Spleen (tissue), 7 donors: ENCODE measurements around the gene PTPN14.

ENCODE experiments used
- CTCF ChIP-seq, 11 experiments: fragments of 200-600 bp in 7 of 11; fragments of 450-650 bp in 4 of 11; sonication (generic) in 4 of 11; IDR thresholded peaks in 8 of 11; conservative IDR thresholded peaks in 3 of 11; 1 replicate in 7 of 11; 2 replicates in 4 of 11; pipeline versions ENCODE4 v1.4.0 to v1.8.0; 2016 to 2021; ENCODE audit warnings: antibody characterized with exemption in 11 of 11, inconsistent platforms in 4 of 11, mild to moderate bottlenecking in 1 of 11
- POLR2A ChIP-seq, 3 donors: fragments of 450-650 bp; IDR thresholded peaks; one replicate each; pipeline ENCODE4 v1.5.1; 2017; ENCODE audit warnings: antibody characterized with exemption in 3 of 3, mild to moderate bottlenecking in 1 of 3
- POLR2AphosphoS5 ChIP-seq, 3 donors: sonication (generic); formaldehyde crosslinking; IDR thresholded peaks; one replicate each; pipeline ENCODE4 v1.5.1; 2017; ENCODE audit warnings: antibody characterized with exemption in 3 of 3
- donor health status: DM: no; HTN: no; CAD: no; lungs with moderate emphysema.
- donor health status: DM: no; HTN: no; CAD: no.
- donor health status: DM: no; HTN: no; CAD: no.

- TF ChIP-seq CTCF (IDR thresholded peaks at IDR 0.05 in 8 of 11, conservative IDR thresholded peaks at IDR 0.05 in 3 of 11) (no peak), POLR2AphosphoS5 (IDR thresholded peaks at IDR 0.05) (no peak), POLR2A (IDR thresholded peaks at IDR 0.05) (no peak)
These were observed 91.0 kb downstream of the PTPN14 start for GRCh38 chr1:214460304-214460916.
